ENCODE data around the gene CEACAM7.

Gene CEACAM7

GRCh38 chr19:41638641-41639081 is 49.4 kb downstream of the CEACAM7 start:
- H3K9me3 ChIP-seq, result no peaks in the 10 kb centered on the region
- H3K36me3 ChIP-seq, result no peaks in the 10 kb centered on the region
- H3K27ac ChIP-seq, result peak overlapping the region; percentile 97
- no peak for TF ChIP-seq CTCF (IDR thresholded peaks at IDR 0.05)
- peaks cover 60 to 62% of the 10 kb centered on the region in 2 experiments for H3K4me1 ChIP-seq (ENCODE audit: control insufficient read depth in 1 of 2, insufficient read depth in 1 of 2, low read depth in 1 of 2, low read length in 1 of 2)
- peak overlapping the region; percentile 50 for H3K4me3 ChIP-seq (ENCODE audit: low read depth in 1 of 2, low read length in 1 of 2)
- H3K27me3 ChIP-seq, result no peaks in the 10 kb centered on the region

- Histone ChIP-seq H3K27me3 (no peaks in the 10 kb centered on the region), H3K36me3 (no peaks in the 10 kb centered on the region), H3K4me1 (ENCODE audit: control insufficient read depth in 1 of 2, insufficient read depth in 1 of 2, low read depth in 1 of 2, low read length in 1 of 2) (peaks cover 60 to 62% of the 10 kb centered on the region in 2 experiments), H3K4me3 (ENCODE audit: low read depth in 1 of 2, low read length in 1 of 2) (peak overlapping the region; percentile 50), H3K9me3 (no peaks in the 10 kb centered on the region), H3K27ac (peak overlapping the region; percentile 97)
- TF ChIP-seq CTCF (IDR thresholded peaks at IDR 0.05), result peak; percentile 26
Measured at GRCh38 chr19:41637484-41637883, 50.6 kb downstream of the CEACAM7 start.

- Histone ChIP-seq H3K4me1 (ENCODE audit: control insufficient read depth in 1 of 2, insufficient read depth in 1 of 2, low read depth in 1 of 2, low read length in 1 of 2) (peaks cover 31 to 48% of the 10 kb centered on the region in 2 experiments), H3K27me3 (no peaks in the 10 kb centered on the region), H3K9me3 (no peaks in the 10 kb centered on the region), H3K36me3 (peaks cover 23% of the 10 kb centered on the region), H3K27ac (peak overlapping the region; percentile 94), H3K4me3 (ENCODE audit: low read depth in 1 of 2, low read length in 1 of 2) (peak overlapping the region; percentile 89 to 98)
- TF ChIP-seq CTCF (IDR thresholded peaks at IDR 0.05), result no peak
Measured at GRCh38 chr19:41627966-41628675, 59.9 kb downstream of the CEACAM7 start.

- TF ChIP-seq CTCF (IDR thresholded peaks at IDR 0.05), result peak; percentile 27
- Histone ChIP-seq H3K27me3 (no peaks in the 10 kb centered on the region), H3K4me3 (ENCODE audit: low read depth in 1 of 2, low read length in 1 of 2) (peak within 1 kb of the TSS; percentile 89 to 98), H3K36me3 (peaks cover 36% of the 10 kb centered on the region), H3K9me3 (no peaks in the 10 kb centered on the region), H3K4me1 (ENCODE audit: control insufficient read depth in 1 of 2, insufficient read depth in 1 of 2, low read depth in 1 of 2, low read length in 1 of 2) (peaks cover 43 to 60% of the 10 kb centered on the region in 2 experiments), H3K27ac (peak within 1 kb of the TSS; percentile 94)
Measured at GRCh38 chr19:41626877-41627276, 61.2 kb downstream of the CEACAM7 start, which contains the start of gene CEACAM4. Gene CEACAM4, minus strand, starts transcription at chr19:41627074. Its CDS starts 111 bp downstream, at chr19:41626963.

- peak overlapping the region; percentile 89 to 98 for H3K4me3 ChIP-seq (ENCODE audit: low read depth in 1 of 2, low read length in 1 of 2)
- peaks cover 41% of the 10 kb centered on the region for H3K36me3 ChIP-seq
- no peaks in the 10 kb centered on the region for H3K27me3 ChIP-seq
- no peak for TF ChIP-seq CTCF (IDR thresholded peaks at IDR 0.05)
- peaks cover 49 to 66% of the 10 kb centered on the region in 2 experiments for H3K4me1 ChIP-seq (ENCODE audit: control insufficient read depth in 1 of 2, insufficient read depth in 1 of 2, low read depth in 1 of 2, low read length in 1 of 2)
- no peaks in the 10 kb centered on the region for H3K9me3 ChIP-seq
- H3K27ac ChIP-seq, result peak overlapping the region; percentile 94
Measured at GRCh38 chr19:41626278-41626677, 61.8 kb downstream of the CEACAM7 start.

All from neutrophil (primary cell).